HG03196 (cell line): Measurements from ENCODE around the gene CORO2A.
"Not testable (repeated sequence)": the region's sequence is repeated elsewhere in the genome, so short reads cannot be mapped to it uniquely, and the experiment has no call there.

Experiments
- ATAC-seq: cut with Tn5 transposase; IDR thresholded peaks from one replicate; pipeline ENCODE4 v1.9.1; 2021; ENCODE audit not compliant: unreplicated experiment

CORO2A gene

GRCh38 chr9:98118640-98119601 is 73.5 kb downstream of the CORO2A start, which contains the start of gene TRIM14:
TRIM14 (minus strand) TSS chr9:98119222; CDS start chr9:98119188, 34 bp downstream.
- peak; percentile 64 for ATAC-seq

- peak; percentile 37 for ATAC-seq
Observed at GRCh38 chr9:98117984-98118639, 74.3 kb downstream of the CORO2A start.

- not testable (repeated sequence) for ATAC-seq
Observed at GRCh38 chr9:98117097-98117496, 75.3 kb downstream of the CORO2A start.

- no peak for ATAC-seq
Observed at GRCh38 chr9:98109052-98109451, 83.4 kb downstream of the CORO2A start.

- ATAC-seq = peak; percentile 63
Observed at GRCh38 chr9:98108531-98109031, 83.9 kb downstream of the CORO2A start.

GRCh38 chr9:98107926-98108325 is 84.5 kb downstream of the CORO2A start:
- ATAC-seq = no peak

GRCh38 chr9:98105006-98105405 is 87.4 kb downstream of the CORO2A start:
- ATAC-seq = no peak

GRCh38 chr9:98104445-98104881 is 88.0 kb downstream of the CORO2A start:
- no peak for ATAC-seq

GRCh38 chr9:98101868-98102273 is 90.6 kb downstream of the CORO2A start:
- ATAC-seq = peak; percentile 96

- no peak for ATAC-seq
Observed at GRCh38 chr9:98101416-98101815, 91.0 kb downstream of the CORO2A start.

GRCh38 chr9:98100456-98100855 is 92.0 kb downstream of the CORO2A start:
- ATAC-seq = no peak

- no peak for ATAC-seq
Observed at GRCh38 chr9:98099898-98100297, 92.5 kb downstream of the CORO2A start.

GRCh38 chr9:98099346-98099745 is 93.1 kb downstream of the CORO2A start:
- ATAC-seq = no peak

- no peak for ATAC-seq
Observed at GRCh38 chr9:98097836-98098235, 94.6 kb downstream of the CORO2A start.

GRCh38 chr9:98096091-98096490 is 96.3 kb downstream of the CORO2A start:
- no peak for ATAC-seq

GRCh38 chr9:98095401-98095800 is 97.0 kb downstream of the CORO2A start:
- ATAC-seq = no peak

- ATAC-seq = no peak
Observed at GRCh38 chr9:98094851-98095250, 97.6 kb downstream of the CORO2A start.

GRCh38 chr9:98094316-98094715 is 98.1 kb downstream of the CORO2A start:
- ATAC-seq = no peak

GRCh38 chr9:98092613-98092931 is 99.9 kb downstream of the CORO2A start:
- no peak for ATAC-seq

- ATAC-seq = no peak
Observed at GRCh38 chr9:98091735-98092612, 100.5 kb downstream of the CORO2A start.

- not testable (repeated sequence) for ATAC-seq
Observed at GRCh38 chr9:98090674-98091073, 101.8 kb downstream of the CORO2A start.
